Nephron progenitor cell (in vitro differentiated cells): ENCODE results near the gene TMED1.

Experiments used
- DNase-seq: peaks from one replicate; pipeline ENCODE4 v3.0.0; 2021
- H3K27ac Mint-ChIP-seq: 2 replicates; pipeline ENCODE4 v1.8.0; 2021; ENCODE audit warnings: mild to moderate bottlenecking, moderate library complexity, mixed read lengths
- H3K27me3 Mint-ChIP-seq: 2 replicates; pipeline ENCODE4 v1.8.0; 2021; ENCODE audit warnings: mild to moderate bottlenecking, low read depth, mixed read lengths; ENCODE audit not compliant: poor library complexity
- H3K36me3 Mint-ChIP-seq: 2 replicates; pipeline ENCODE4 v1.8.0; 2021; ENCODE audit warnings: low read depth, mixed read lengths
- H3K4me1 Mint-ChIP-seq: 2 replicates; pipeline ENCODE4 v1.8.0; 2021; ENCODE audit warnings: mixed read lengths
- H3K4me3 Mint-ChIP-seq: 2 replicates; pipeline ENCODE4 v1.8.0; 2021; ENCODE audit warnings: mild to moderate bottlenecking, moderate library complexity, mixed read lengths
- H3K9me3 Mint-ChIP-seq: 2 replicates; pipeline ENCODE4 v1.8.0; 2021; ENCODE audit warnings: mild to moderate bottlenecking, moderate library complexity, mixed read lengths
- CTCF ChIP-seq: fragments of 200-600 bp; sonication (generic); IDR thresholded peaks from 2 replicates; pipeline ENCODE4 v1.5.0; 2021; ENCODE audit warnings: antibody characterized with exemption

Gene TMED1

GRCh38 chr19:10815969-10816644 is 19.9 kb downstream of the TMED1 start:
- H3K4me1 Mint-ChIP-seq: peaks cover 15% of the 10 kb centered on the region
- H3K9me3 Mint-ChIP-seq: no peaks in the 10 kb centered on the region
- H3K27me3 Mint-ChIP-seq: no peaks in the 10 kb centered on the region
- no peak for DNase-seq
- H3K4me3 Mint-ChIP-seq: no peak overlapping the region
- no peak for TF ChIP-seq CTCF
- peak overlapping the region; percentile 79 for H3K27ac Mint-ChIP-seq
- H3K36me3 Mint-ChIP-seq: peaks cover 38% of the 10 kb centered on the region

GRCh38 chr19:10815007-10815536 is 20.9 kb downstream of the TMED1 start:
- no peak for DNase-seq
- peaks cover 28% of the 10 kb centered on the region for H3K36me3 Mint-ChIP-seq
- H3K4me3 Mint-ChIP-seq: no peak overlapping the region
- no peak overlapping the region for H3K27ac Mint-ChIP-seq
- H3K4me1 Mint-ChIP-seq: peaks cover 15% of the 10 kb centered on the region
- no peak for TF ChIP-seq CTCF
- no peaks in the 10 kb centered on the region for H3K9me3 Mint-ChIP-seq
- no peaks in the 10 kb centered on the region for H3K27me3 Mint-ChIP-seq

- peak overlapping the region; percentile 77 for H3K27ac Mint-ChIP-seq
- no peaks in the 10 kb centered on the region for H3K27me3 Mint-ChIP-seq
- TF ChIP-seq CTCF: no peak
- H3K4me1 Mint-ChIP-seq: peaks cover 15% of the 10 kb centered on the region
- DNase-seq: no peak
- no peak overlapping the region for H3K4me3 Mint-ChIP-seq
- H3K36me3 Mint-ChIP-seq: peaks cover 35% of the 10 kb centered on the region
- H3K9me3 Mint-ChIP-seq: no peaks in the 10 kb centered on the region
These were observed 23.1 kb downstream of the TMED1 start for GRCh38 chr19:10812902-10813404.

- Mint-ChIP-seq H3K27ac (no peak overlapping the region), H3K27me3 (no peaks in the 10 kb centered on the region), H3K4me3 (no peak overlapping the region), H3K9me3 (no peaks in the 10 kb centered on the region), H3K36me3 (peaks cover 36% of the 10 kb centered on the region), H3K4me1 (peaks cover 9% of the 10 kb centered on the region)
- TF ChIP-seq CTCF: no peak
- DNase-seq: no peak
These were observed 23.8 kb downstream of the TMED1 start for GRCh38 chr19:10812196-10812595.

GRCh38 chr19:10811391-10812111 is 24.5 kb downstream of the TMED1 start:
- H3K36me3 Mint-ChIP-seq: peaks cover 36% of the 10 kb centered on the region
- TF ChIP-seq CTCF: no peak
- DNase-seq: no peak
- no peak overlapping the region for H3K4me3 Mint-ChIP-seq
- no peaks in the 10 kb centered on the region for H3K27me3 Mint-ChIP-seq
- H3K27ac Mint-ChIP-seq: no peak overlapping the region
- peaks cover 5% of the 10 kb centered on the region for H3K4me1 Mint-ChIP-seq
- H3K9me3 Mint-ChIP-seq: no peaks in the 10 kb centered on the region
